Neural progenitor cell (in vitro differentiated cells): ENCODE data around the gene ANKK1. TPM values are rescaled to one million over a fixed set of nuclear protein-coding genes. Genes with fewer than 3 reads are reported as not detected.

Experiments used
- DNase-seq: peaks from one replicate; pipeline ENCODE4 v3.0.0-alpha.2; 2016; ENCODE audit warnings: low spot score
- H2AFZ ChIP-seq: fragments of 200-600 bp; sonication (generic); replicated peaks from 2 replicates; pipeline ENCODE4 v1.6.1; 2016; ENCODE audit warnings: antibody characterized with exemption
- H3F3A ChIP-seq: fragments of 200-600 bp; sonication (generic); 2 replicates; pipeline ENCODE4 v1.6.1; 2016; ENCODE audit warnings: antibody characterized with exemption, low read depth
- H3K27ac ChIP-seq: fragments of 200-600 bp; sonication (generic); 2 replicates; pipeline ENCODE4 v1.5.1; 2016; ENCODE audit warnings: mild to moderate bottlenecking
- H3K27me3 ChIP-seq: fragments of 200-600 bp; sonication (generic); 2 replicates; pipeline ENCODE4 v1.6.1; 2016; ENCODE audit warnings: mild to moderate bottlenecking, moderate library complexity
- H3K36me3 ChIP-seq: fragments of 200-600 bp; sonication (generic); 2 replicates; pipeline ENCODE4 v1.5.1; 2016
- H3K4me1 ChIP-seq: fragments of 200-600 bp; sonication (generic); 2 replicates; pipeline ENCODE4 v1.6.1; 2016; ENCODE audit warnings: mixed run types
- H3K4me2 ChIP-seq: fragments of 200-600 bp; sonication (generic); 2 replicates; pipeline ENCODE4 v1.6.1; 2016
- H3K4me3 ChIP-seq: fragments of 200-600 bp; sonication (generic); 2 replicates; pipeline ENCODE4 v1.5.1; 2016
- H3K79me2 ChIP-seq: fragments of 200-600 bp; sonication (generic); 2 replicates; pipeline ENCODE4 v1.6.1; 2016; ENCODE audit warnings: low read depth
- H3K9ac ChIP-seq: fragments of 200-600 bp; sonication (generic); 2 replicates; pipeline ENCODE4 v1.6.1; 2016
- H3K9me3 ChIP-seq: fragments of 200-600 bp; sonication (generic); 2 replicates; pipeline ENCODE4 v1.5.1; 2016; ENCODE audit warnings: low read depth
- H4K20me1 ChIP-seq: fragments of 200-600 bp; sonication (generic); 2 replicates; pipeline ENCODE4 v1.6.1; 2016; ENCODE audit warnings: low read depth
- H3K27ac Mint-ChIP-seq: 3 replicates; pipeline ENCODE4 v1.8.0; 2021; ENCODE audit warnings: mixed read lengths
- H3K27me3 Mint-ChIP-seq: 2 replicates; pipeline ENCODE4 v1.8.0; 2022; ENCODE audit warnings: low read depth, mild to moderate bottlenecking, inconsistent platforms, moderate library complexity, mixed read lengths; ENCODE audit not compliant: insufficient read depth
- H3K36me3 Mint-ChIP-seq: 3 replicates; pipeline ENCODE4 v1.8.0; 2021; ENCODE audit warnings: mixed read lengths
- H3K4me1 Mint-ChIP-seq: 3 replicates; pipeline ENCODE4 v1.8.0; 2021; ENCODE audit warnings: mixed read lengths
- H3K4me3 Mint-ChIP-seq: 3 replicates; pipeline ENCODE4 v1.8.0; 2021; ENCODE audit warnings: mild to moderate bottlenecking, moderate library complexity, mixed read lengths
- H3K9me3 Mint-ChIP-seq: 3 replicates; pipeline ENCODE4 v1.8.0; 2020; ENCODE audit warnings: mixed read lengths
- EZH2 ChIP-seq: fragments of 200-600 bp; sonication (generic); IDR thresholded peaks from 2 replicates; pipeline ENCODE4 v1.6.1; 2017; ENCODE audit warnings: antibody characterized with exemption, mild to moderate bottlenecking, moderate library complexity
- EZH2phosphoT487 ChIP-seq: fragments of 200-600 bp; sonication (generic); IDR thresholded peaks from 2 replicates; pipeline ENCODE4 v1.6.1; 2017; ENCODE audit warnings: antibody characterized with exemption
- total RNA-seq: library from RNA; depleted of rRNA; stranded (reverse); fragments of >200 nt; gene quantifications from 2 replicates; pipeline ENCODE4 v1.2.3, GENCODE V29; 2015; ENCODE audit warnings: low replicate concordance
- TF ChIP-seq, protein P1 (sequence below): fragments of 200-600 bp; sonication (generic); IDR thresholded peaks from 2 replicates; pipeline ENCODE4 v1.5.1; 2017; ENCODE audit warnings: antibody characterized with exemption, mild to moderate bottlenecking

ANKK1 gene
- total RNA-seq, 1 donor from 2014 or later: not detected

DNA sequence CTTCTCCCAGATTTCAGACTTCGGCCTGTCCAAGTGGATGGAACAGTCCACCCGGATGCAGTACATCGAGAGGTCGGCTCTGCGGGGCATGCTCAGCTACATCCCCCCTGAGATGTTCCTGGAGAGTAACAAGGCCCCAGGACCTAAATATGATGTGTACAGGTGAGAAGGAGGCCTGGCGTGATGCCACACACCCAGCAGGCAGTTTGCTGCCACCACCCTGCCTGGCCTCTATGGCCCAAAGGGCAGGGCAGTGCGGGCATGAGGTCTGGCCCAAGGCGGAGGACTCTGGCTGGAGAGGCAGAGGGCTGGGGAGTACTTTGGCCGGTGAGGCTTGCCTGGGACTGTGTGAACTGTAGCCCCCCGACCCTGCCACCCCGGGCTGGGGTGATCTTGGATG is 7.3 kb downstream of the ANKK1 start:
- H3K36me3 ChIP-seq: no peaks in the 10 kb centered on the region
- no peaks in the 10 kb centered on the region for H3K27me3 ChIP-seq
- no peak overlapping the region for H3K27ac ChIP-seq
- no peaks in the 10 kb centered on the region for H3F3A ChIP-seq
- H3K9me3 ChIP-seq: no peaks in the 10 kb centered on the region
- Mint-ChIP-seq H3K9me3 (no peaks in the 10 kb centered on the region), H3K27me3 (peaks cover 2% of the 10 kb centered on the region), H3K36me3 (no peaks in the 10 kb centered on the region), H3K4me1 (no peaks in the 10 kb centered on the region), H3K4me3 (no peak overlapping the region), H3K27ac (no peak overlapping the region)
- H3K9ac ChIP-seq: no peak overlapping the region
- TF ChIP-seq, protein P1, sequence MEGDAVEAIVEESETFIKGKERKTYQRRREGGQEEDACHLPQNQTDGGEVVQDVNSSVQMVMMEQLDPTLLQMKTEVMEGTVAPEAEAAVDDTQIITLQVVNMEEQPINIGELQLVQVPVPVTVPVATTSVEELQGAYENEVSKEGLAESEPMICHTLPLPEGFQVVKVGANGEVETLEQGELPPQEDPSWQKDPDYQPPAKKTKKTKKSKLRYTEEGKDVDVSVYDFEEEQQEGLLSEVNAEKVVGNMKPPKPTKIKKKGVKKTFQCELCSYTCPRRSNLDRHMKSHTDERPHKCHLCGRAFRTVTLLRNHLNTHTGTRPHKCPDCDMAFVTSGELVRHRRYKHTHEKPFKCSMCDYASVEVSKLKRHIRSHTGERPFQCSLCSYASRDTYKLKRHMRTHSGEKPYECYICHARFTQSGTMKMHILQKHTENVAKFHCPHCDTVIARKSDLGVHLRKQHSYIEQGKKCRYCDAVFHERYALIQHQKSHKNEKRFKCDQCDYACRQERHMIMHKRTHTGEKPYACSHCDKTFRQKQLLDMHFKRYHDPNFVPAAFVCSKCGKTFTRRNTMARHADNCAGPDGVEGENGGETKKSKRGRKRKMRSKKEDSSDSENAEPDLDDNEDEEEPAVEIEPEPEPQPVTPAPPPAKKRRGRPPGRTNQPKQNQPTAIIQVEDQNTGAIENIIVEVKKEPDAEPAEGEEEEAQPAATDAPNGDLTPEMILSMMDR: no peak
- no peak for TF ChIP-seq EZH2phosphoT487
- TF ChIP-seq EZH2: no peak
- no peak overlapping the region for H3K4me3 ChIP-seq
- H3K4me2 ChIP-seq: no peak overlapping the region
- no peaks in the 10 kb centered on the region for H3K79me2 ChIP-seq
- no peaks in the 10 kb centered on the region for H3K4me1 ChIP-seq
- no peak overlapping the region for H2AFZ ChIP-seq
- no peak for DNase-seq
- H4K20me1 ChIP-seq: no peaks in the 10 kb centered on the region

DNA sequence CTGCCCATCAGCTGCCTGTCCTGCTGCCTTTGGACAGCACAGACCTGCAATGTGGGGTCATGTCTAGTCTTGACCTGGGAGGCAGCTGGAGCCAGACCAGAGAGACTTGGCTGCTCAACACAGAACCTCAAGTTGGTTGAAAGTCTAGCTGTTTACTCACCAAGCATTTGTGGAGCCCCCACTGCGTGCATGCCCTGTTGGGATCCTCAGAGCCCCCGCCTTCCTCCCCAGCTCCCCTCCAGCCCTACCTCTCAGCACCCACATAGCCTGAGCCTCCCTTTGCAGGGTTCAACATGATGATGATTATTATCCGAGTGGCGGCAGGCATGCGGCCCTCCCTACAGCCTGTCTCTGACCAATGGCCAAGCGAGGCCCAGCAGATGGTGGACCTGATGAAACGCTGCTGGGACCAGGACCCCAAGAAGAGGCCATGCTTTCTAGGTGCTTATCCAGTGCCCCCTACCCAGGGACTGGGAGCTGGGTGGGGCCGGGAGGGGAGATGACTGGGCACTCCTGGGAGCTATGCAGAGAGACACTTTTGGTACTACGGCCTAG is 8.3 kb downstream of the ANKK1 start:
- H3K36me3 Mint-ChIP-seq: no peaks in the 10 kb centered on the region
- H3K36me3 ChIP-seq: no peaks in the 10 kb centered on the region
- no peak for TF ChIP-seq EZH2phosphoT487
- TF ChIP-seq, protein P1: no peak
- TF ChIP-seq EZH2: no peak
- H3K4me1 Mint-ChIP-seq: no peaks in the 10 kb centered on the region
- no peak overlapping the region for H3K4me3 Mint-ChIP-seq
- H3K27ac Mint-ChIP-seq: no peak overlapping the region
- H3K9ac ChIP-seq: no peak overlapping the region
- no peaks in the 10 kb centered on the region for H3K4me1 ChIP-seq
- no peaks in the 10 kb centered on the region for H4K20me1 ChIP-seq
- H3F3A ChIP-seq: no peaks in the 10 kb centered on the region
- no peak overlapping the region for H3K4me3 ChIP-seq
- H2AFZ ChIP-seq: no peak overlapping the region
- no peaks in the 10 kb centered on the region for H3K27me3 ChIP-seq
- H3K4me2 ChIP-seq: no peak overlapping the region
- no peaks in the 10 kb centered on the region for H3K79me2 ChIP-seq
- H3K9me3 Mint-ChIP-seq: no peaks in the 10 kb centered on the region
- no peak for DNase-seq
- no peak overlapping the region for H3K27ac ChIP-seq
- no peaks in the 10 kb centered on the region for H3K9me3 ChIP-seq
- peaks cover 3% of the 10 kb centered on the region for H3K27me3 Mint-ChIP-seq

DNA sequence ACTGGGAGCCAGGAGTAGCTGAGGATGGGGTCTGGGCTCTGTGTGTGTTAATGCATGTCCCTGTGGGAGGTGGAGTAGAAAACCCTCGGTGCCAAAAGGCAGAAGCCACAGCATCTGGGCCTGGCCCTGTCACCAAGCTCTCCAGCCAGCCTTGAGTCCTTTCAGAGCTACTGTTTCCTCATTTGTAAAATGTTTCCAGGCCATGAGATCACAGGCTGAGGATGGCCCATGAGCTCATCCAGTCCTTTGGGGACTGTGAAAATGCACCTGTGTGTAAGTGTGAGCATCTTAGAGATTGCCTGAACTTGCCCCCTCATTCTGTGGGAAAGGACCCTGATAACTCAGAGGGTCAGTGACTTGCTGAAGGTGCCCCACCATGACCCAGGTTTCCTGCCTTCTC is 9.1 kb downstream of the ANKK1 start:
- Histone ChIP-seq H3K4me3 (no peak overlapping the region), H4K20me1 (no peaks in the 10 kb centered on the region), H3K9me3 (no peaks in the 10 kb centered on the region), H3F3A (no peaks in the 10 kb centered on the region), H3K79me2 (no peaks in the 10 kb centered on the region), H3K36me3 (no peaks in the 10 kb centered on the region), H3K9ac (no peak overlapping the region), H3K27ac (no peak overlapping the region), H3K27me3 (no peaks in the 10 kb centered on the region), H3K4me1 (no peaks in the 10 kb centered on the region), H3K4me2 (no peak overlapping the region), H2AFZ (no peak overlapping the region)
- Mint-ChIP-seq H3K9me3 (no peaks in the 10 kb centered on the region), H3K4me3 (no peak overlapping the region), H3K27ac (no peak overlapping the region), H3K36me3 (no peaks in the 10 kb centered on the region), H3K27me3 (peaks cover 3% of the 10 kb centered on the region), H3K4me1 (no peaks in the 10 kb centered on the region)
- no peak for DNase-seq
- TF ChIP-seq, protein P1: no peak
- no peak for TF ChIP-seq EZH2
- no peak for TF ChIP-seq EZH2phosphoT487
